Raji (cell line): ENCODE results near the gene FNDC7.

Experiments
- POLR2A ChIP-seq: IDR thresholded peaks from 2 replicates; pipeline ENCODE4 v1.6.1; 2011; ENCODE audit warnings: low read depth, low read length, control low read depth; ENCODE audit not compliant: insufficient read depth

The FNDC7 gene, protein sequence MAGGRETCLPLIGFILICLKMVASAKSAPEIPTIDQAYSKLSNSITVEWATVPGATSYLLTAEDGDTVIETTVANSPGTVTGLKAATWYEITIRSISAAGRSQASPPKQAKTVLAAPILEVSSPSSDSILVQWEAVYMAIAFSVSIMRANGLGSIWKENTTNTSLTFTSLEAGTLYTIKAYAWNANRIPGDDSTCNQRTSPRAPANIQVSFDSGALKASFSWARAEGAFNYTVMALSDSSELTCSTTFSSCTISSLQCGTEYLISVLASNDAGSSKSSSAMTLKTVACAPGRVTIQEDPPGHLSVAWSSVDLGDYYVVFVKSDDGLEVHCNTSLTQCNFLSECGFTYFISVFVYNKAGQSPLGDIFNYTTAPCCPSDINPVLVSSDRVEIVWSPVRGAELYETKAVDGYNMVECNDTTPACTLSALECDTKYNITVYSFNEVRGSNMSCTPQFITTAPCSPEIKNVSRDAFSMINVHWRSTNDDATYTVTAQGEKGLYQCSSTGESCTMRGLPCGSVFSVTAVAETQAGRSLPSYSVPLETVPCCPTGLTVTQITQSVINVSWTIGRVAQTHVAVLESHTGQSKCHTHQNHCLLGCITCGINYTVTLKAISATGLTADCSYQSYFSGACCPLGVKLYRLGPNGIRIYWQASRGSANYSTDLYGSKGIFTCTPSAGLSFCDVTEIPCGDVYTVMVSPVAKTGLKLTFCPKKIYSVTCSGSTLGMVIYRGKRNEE

GRCh38 chr1:108712606-108713150 is at the start of gene FNDC7:
Gene FNDC7, plus strand, starts transcription at chr1:108712908. Its CDS starts 26 bp downstream, at chr1:108712934.
- no peak for TF ChIP-seq POLR2A

DNA sequence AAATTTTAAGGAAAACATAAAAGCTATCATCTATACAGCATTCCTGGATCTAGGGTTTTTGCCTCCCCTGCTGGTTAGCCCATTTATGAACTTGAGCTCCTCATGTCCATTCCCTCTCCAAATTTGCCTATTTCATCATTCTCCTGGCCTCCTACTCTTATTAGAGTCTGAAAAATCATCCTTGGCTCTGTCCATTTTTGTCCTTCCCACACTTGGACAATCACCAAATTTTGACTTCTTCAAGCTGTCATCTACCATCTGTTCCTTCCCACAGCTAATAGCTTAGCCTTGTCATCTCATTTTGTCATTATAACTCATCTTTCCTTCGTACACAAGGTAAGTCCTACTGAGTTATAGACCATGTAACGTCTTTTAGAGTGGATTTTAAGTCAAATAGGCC is 49.6 kb upstream of the FNDC7 start:
- TF ChIP-seq POLR2A = no peak

- TF ChIP-seq POLR2A = no peak
These were observed 48.2 kb upstream of the FNDC7 start for GRCh38 chr1:108664481-108664880.

DNA sequence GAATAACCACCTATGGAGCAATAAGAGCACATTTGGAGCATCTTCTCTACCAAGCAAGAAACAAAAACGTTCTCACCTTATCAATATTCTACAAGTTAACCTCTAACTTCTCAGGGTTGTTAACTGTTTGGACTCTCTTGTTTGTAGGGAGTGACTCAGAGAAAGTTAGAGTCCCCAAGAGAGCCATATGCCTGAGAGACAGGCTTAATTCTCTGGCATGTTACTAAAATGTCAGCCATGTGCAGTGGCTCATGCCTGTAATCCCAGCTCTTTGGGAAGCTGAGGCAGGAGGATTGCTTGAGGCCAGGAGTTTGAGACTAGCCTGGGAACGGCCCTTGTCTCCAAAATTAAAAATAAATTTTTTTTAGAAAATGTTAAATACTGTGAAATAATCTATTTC is 47.6 kb upstream of the FNDC7 start:
- TF ChIP-seq POLR2A = no peak

GRCh38 chr1:108665771-108666170 is 46.9 kb upstream of the FNDC7 start:
- no peak for TF ChIP-seq POLR2A

DNA sequence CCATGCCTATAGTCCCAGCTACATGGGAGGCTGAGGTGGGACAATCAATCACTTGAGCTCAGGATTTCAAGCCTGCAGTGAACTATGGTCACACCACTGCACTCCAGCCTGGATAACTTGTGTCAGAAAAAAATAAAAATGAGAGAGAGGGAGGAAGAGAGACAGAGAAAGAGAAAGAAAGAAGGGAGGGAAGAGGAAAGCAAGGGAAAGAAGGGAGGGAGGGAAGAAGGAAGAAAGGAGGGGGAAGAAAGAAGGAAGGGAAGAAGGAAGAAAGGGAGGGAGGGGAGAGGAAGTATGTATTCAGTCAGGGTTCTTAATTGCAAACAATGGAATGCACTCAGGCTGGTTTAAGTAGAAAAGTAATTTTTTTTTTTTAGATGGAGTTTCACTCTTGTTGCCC is 43.9 kb upstream of the FNDC7 start:
- no peak for TF ChIP-seq POLR2A

- no peak for TF ChIP-seq POLR2A
These were observed 43.0 kb upstream of the FNDC7 start for GRCh38 chr1:108669679-108670078.

- no peak for TF ChIP-seq POLR2A
These were observed 42.5 kb upstream of the FNDC7 start for GRCh38 chr1:108670131-108670773.

- TF ChIP-seq POLR2A = no peak
These were observed 41.6 kb upstream of the FNDC7 start for GRCh38 chr1:108671143-108671542.

DNA sequence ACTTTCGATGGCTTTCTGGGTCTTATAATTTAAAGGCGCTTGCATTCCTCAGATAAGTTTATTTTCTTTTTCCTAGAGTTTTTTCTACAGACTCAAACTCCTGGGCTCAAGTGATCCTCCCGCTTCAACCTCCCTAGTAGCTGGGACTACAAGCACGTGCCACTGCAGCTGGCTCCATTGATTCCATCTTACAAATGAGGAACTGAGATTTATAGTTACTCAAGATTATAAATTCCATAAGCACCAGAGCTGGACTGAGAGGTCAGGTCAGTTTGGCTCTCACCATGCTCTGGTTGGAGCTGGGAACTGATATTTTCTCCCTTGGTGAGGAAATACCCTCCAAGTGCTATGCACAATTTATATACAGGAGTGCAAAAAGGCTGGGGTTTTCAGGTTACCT is 34.0 kb upstream of the FNDC7 start:
- TF ChIP-seq POLR2A = no peak

- TF ChIP-seq POLR2A = no peak
These were observed 33.0 kb upstream of the FNDC7 start for GRCh38 chr1:108679586-108680213.

GRCh38 chr1:108685529-108685928 is 27.2 kb upstream of the FNDC7 start:
- TF ChIP-seq POLR2A = no peak

GRCh38 chr1:108686614-108687313 is 25.9 kb upstream of the FNDC7 start:
- TF ChIP-seq POLR2A = no peak

DNA sequence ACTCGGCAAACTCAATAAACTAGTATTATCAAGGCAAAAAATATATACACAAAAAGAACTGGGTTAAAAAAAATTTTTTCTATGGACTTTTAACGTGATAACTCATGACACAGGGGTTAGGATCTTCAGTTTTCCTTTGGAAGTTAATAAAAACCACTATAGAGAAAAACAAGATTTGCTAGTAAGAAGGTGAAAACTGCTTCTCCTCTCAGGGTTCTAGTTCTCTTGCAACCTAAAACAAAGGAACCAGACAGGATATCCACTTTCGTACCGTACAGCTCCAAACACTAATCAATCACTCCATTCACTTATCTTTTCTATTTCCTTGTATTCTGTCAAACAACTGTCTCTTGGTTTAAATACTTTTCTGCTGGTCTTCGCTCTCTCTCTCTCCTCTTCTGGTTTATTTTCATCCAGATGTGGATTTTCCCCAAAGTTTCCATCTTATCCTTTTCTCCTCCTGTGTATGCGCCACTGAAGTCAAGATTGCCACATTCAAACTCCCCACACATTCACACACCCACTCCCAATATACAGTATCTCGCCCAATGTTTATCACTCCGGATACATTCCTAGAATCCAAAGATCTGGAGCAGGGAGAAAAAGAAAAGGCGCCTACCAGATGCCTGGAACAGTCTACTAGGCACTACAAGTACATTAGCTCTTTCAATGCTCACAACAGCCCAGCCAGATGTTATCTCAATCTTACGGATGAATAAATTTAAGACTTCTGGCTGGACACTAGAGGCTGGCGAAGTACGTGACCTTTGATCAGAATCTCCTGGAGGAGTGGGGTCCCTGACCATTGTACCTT is 21.4 kb upstream of the FNDC7 start:
- TF ChIP-seq POLR2A = no peak
